PC-3 (cell line): Measurements from ENCODE around the gene CDK14. TPM values are rescaled to one million over a fixed set of nuclear protein-coding genes. Genes with fewer than 3 reads are reported as not detected.
"Not testable (repeated sequence)": the region's sequence is repeated elsewhere in the genome, so short reads cannot be mapped to it uniquely, and the experiment has no call there.

Experiments
- ATAC-seq: fragments of 200-7000 bp; cut with Tn5 transposase; 2 replicates; pipeline ENCODE4 v1.9.1; 2020; ENCODE audit warnings: mild to moderate bottlenecking, moderate library complexity
- BruUV-seq: library from RNA; stranded (reverse); fragments of 400-500 nt; replicated peaks from 2 replicates; lab custom pipeline; 2021; lab: Mats Ljungman, UMichigan
- CTCF ChIA-PET: fragments of 300-600 bp; sonication (Branson Sonifier 250); formaldehyde crosslinking; loops from one replicate; lab custom pipeline; 2022; ENCODE audit warnings: antibody characterized with exemption; lab: Charles Lee
- POLR2A ChIA-PET: fragments of 300-600 bp; sonication (Branson Sonifier 250); formaldehyde crosslinking; loops from one replicate; lab custom pipeline; 2022; ENCODE audit warnings: antibody characterized with exemption; ENCODE audit not compliant: unreplicated experiment; lab: Charles Lee
- DNase-seq: peaks from one replicate; pipeline ENCODE4 v3.0.0-alpha.2; 2015
- H2AFZ ChIP-seq: fragments of 300-600 bp; sonication (generic); 2 replicates; pipeline ENCODE4 v1.6.0; 2016; ENCODE audit warnings: antibody characterized with exemption, low read length
- H3F3A ChIP-seq: fragments of 300-600 bp; sonication (generic); one replicate; pipeline ENCODE4 v1.6.0; 2017; ENCODE audit warnings: antibody characterized with exemption, low read length, control low read depth, mild to moderate bottlenecking; ENCODE audit not compliant: unreplicated experiment
- H3K27ac ChIP-seq: fragments of 300-600 bp; sonication (generic); 2 replicates; pipeline ENCODE4 v1.5.1; 2016; ENCODE audit warnings: mild to moderate bottlenecking, low read length
- H3K27me3 ChIP-seq: fragments of 300-600 bp; sonication (generic); 2 replicates; pipeline ENCODE4 v1.6.1; 2016; ENCODE audit warnings: low read length, mixed read lengths
- H3K36me3 ChIP-seq: fragments of 300-600 bp; sonication (generic); 2 replicates; pipeline ENCODE4 v1.6.1; 2016; ENCODE audit warnings: low read depth, mixed run types, low read length, mixed read lengths
- H3K4me1 ChIP-seq: fragments of 300-600 bp; sonication (generic); 2 replicates; pipeline ENCODE4 v1.5.1; 2016; ENCODE audit warnings: low read length; ENCODE audit not compliant: insufficient read depth
- H3K4me2 ChIP-seq: fragments of 300-600 bp; sonication (generic); 2 replicates; pipeline ENCODE4 v1.6.0; 2016; ENCODE audit warnings: low read length
- H3K4me3 ChIP-seq: fragments of 300-600 bp; sonication (generic); 2 replicates; pipeline ENCODE4 v1.5.1; 2016; ENCODE audit warnings: mild to moderate bottlenecking, low read length, mixed read lengths
- H3K79me2 ChIP-seq: fragments of 300-600 bp; sonication (generic); 2 replicates; pipeline ENCODE4 v1.6.1; 2017; ENCODE audit warnings: low read length, mixed read lengths
- H3K9ac ChIP-seq: fragments of 300-600 bp; sonication (generic); 2 replicates; pipeline ENCODE4 v1.6.0; 2016; ENCODE audit warnings: mild to moderate bottlenecking, low read length
- H3K9me2 ChIP-seq: fragments of 300-600 bp; sonication (generic); replicated peaks from 2 replicates; pipeline ENCODE4 v1.6.1; 2016; ENCODE audit warnings: mixed run types, low read length, mixed read lengths
- H3K9me3 ChIP-seq: fragments of 300-600 bp; sonication (generic); 2 replicates; pipeline ENCODE4 v1.6.1; 2016; ENCODE audit warnings: low read length, mixed read lengths
- H4K20me1 ChIP-seq: fragments of 300-600 bp; sonication (generic); 2 replicates; pipeline ENCODE4 v1.6.1; 2016; ENCODE audit warnings: low read length, mixed read lengths
- CTCF ChIP-seq: fragments of 300-600 bp; sonication (generic); conservative IDR thresholded peaks from 2 replicates; pipeline ENCODE4 v1.5.1; 2017; ENCODE audit warnings: antibody characterized with exemption, low read depth, mild to moderate bottlenecking, low read length
- EZH2 ChIP-seq: fragments of 300-600 bp; sonication (generic); IDR thresholded peaks from one replicate; pipeline ENCODE4 v1.6.1; 2017; ENCODE audit warnings: antibody characterized with exemption, mild to moderate bottlenecking, low read length; ENCODE audit not compliant: unreplicated experiment
- EZH2phosphoT487 ChIP-seq: fragments of 300-600 bp; sonication (generic); IDR thresholded peaks from 2 replicates; pipeline ENCODE4 v1.6.1; 2018; ENCODE audit warnings: mild to moderate bottlenecking, antibody characterized with exemption, low read length, borderline replicate concordance
- intact Hi-C: fragments of 100-400 bp; cut with micrococcal nuclease; formaldehyde crosslinking; loops from 2 replicates; pipeline ENCODE4 v1.9.0; 2023
- total RNA-seq: library from RNA; depleted of rRNA; stranded (reverse); fragments of >200 nt; gene quantifications from 2 replicates; pipeline ENCODE4 v1.2.3, GENCODE V29; 2014

Gene CDK14
- total RNA-seq, 1 experiment from 2014 or later, result 8.2 TPM

GRCh38 chr7:90755041-90755440 lies 158.9 kb downstream of the CDK14 start:
- no peaks in the 10 kb centered on the region for H3K36me3 ChIP-seq
- no peak for DNase-seq
- H4K20me1 ChIP-seq, result no peaks in the 10 kb centered on the region
- intact Hi-C loops, result no loop called here
- ATAC-seq, result no peak
- H3K4me2 ChIP-seq, result no peak overlapping the region
- ChIA-PET POLR2A (no interaction called here), CTCF (no interaction called here)
- no peaks in the 10 kb centered on the region for H3K79me2 ChIP-seq
- no peak overlapping the region for H3K9ac ChIP-seq
- no peaks in the 10 kb centered on the region for H3F3A ChIP-seq
- H3K9me3 ChIP-seq, result no peaks in the 10 kb centered on the region
- TF ChIP-seq EZH2phosphoT487, result no peak
- no peak for TF ChIP-seq CTCF
- TF ChIP-seq EZH2, result no peak
- no peaks in the 10 kb centered on the region for H3K9me2 ChIP-seq
- H2AFZ ChIP-seq, result no peak overlapping the region
- H3K27me3 ChIP-seq, result no peaks in the 10 kb centered on the region
- no peak overlapping the region for H3K4me3 ChIP-seq
- peaks cover 12% of the 10 kb centered on the region; the same call in 1 of the 2 replicates for H3K4me1 ChIP-seq
- H3K27ac ChIP-seq, result no peak overlapping the region
- no TSS peak for BruUV-seq

- H3K27me3 ChIP-seq, result no peaks in the 10 kb centered on the region
- ChIA-PET POLR2A (no interaction called here), CTCF (no interaction called here)
- ATAC-seq (peak; percentile 16; the same call in 1 of the 2 replicates), DNase-seq (no peak)
- no peak overlapping the region for H3K9ac ChIP-seq
- H4K20me1 ChIP-seq, result no peaks in the 10 kb centered on the region
- no peak overlapping the region for H3K4me3 ChIP-seq
- no peak overlapping the region for H3K27ac ChIP-seq
- no peaks in the 10 kb centered on the region for H3K9me3 ChIP-seq
- no peak overlapping the region for H3K4me2 ChIP-seq
- H2AFZ ChIP-seq, result no peak overlapping the region
- no peaks in the 10 kb centered on the region for H3K9me2 ChIP-seq
- no peaks in the 10 kb centered on the region for H3F3A ChIP-seq
- H3K4me1 ChIP-seq, result peaks cover 12% of the 10 kb centered on the region; the same call in 1 of the 2 replicates
- no peak for TF ChIP-seq CTCF
- TF ChIP-seq EZH2phosphoT487, result no peak
- no peak for TF ChIP-seq EZH2
- intact Hi-C loops, result no loop called here
- no peaks in the 10 kb centered on the region for H3K79me2 ChIP-seq
- BruUV-seq, result no TSS peak
- H3K36me3 ChIP-seq, result no peaks in the 10 kb centered on the region
These were observed 160.2 kb downstream of the CDK14 start for GRCh38 chr7:90756366-90756765.

- H3K79me2 ChIP-seq, CTCF ChIA-PET, H3K4me2 ChIP-seq, POLR2A ChIA-PET, H3K36me3 ChIP-seq, ATAC-seq, H3K9me3 ChIP-seq, H3F3A ChIP-seq, intact Hi-C loops, H3K4me3 ChIP-seq, DNase-seq, BruUV-seq, H2AFZ ChIP-seq, H3K9ac ChIP-seq, H3K27ac ChIP-seq, H3K27me3 ChIP-seq, H4K20me1 ChIP-seq, H3K9me2 ChIP-seq: not testable (repeated sequence)
- H3K4me1 ChIP-seq, result peaks cover 12% of the 10 kb centered on the region; the same call in 1 of the 2 replicates
These were observed 161.4 kb downstream of the CDK14 start for GRCh38 chr7:90757565-90757950.
